ENCODE measurements around the gene XPO4. TPM values are rescaled to one million over a fixed set of nuclear protein-coding genes. Genes with fewer than 3 reads are reported as not detected.
A peak's percentile ranks its signal among the peaks of the same experiment; 100 is the strongest.
"Not testable (repeated sequence)": the region's sequence is repeated elsewhere in the genome, so short reads cannot be mapped to it uniquely, and the experiment has no call there.

XPO4 gene
- total RNA-seq, 1 donor from 2014 or later: 23.7 TPM

DNA sequence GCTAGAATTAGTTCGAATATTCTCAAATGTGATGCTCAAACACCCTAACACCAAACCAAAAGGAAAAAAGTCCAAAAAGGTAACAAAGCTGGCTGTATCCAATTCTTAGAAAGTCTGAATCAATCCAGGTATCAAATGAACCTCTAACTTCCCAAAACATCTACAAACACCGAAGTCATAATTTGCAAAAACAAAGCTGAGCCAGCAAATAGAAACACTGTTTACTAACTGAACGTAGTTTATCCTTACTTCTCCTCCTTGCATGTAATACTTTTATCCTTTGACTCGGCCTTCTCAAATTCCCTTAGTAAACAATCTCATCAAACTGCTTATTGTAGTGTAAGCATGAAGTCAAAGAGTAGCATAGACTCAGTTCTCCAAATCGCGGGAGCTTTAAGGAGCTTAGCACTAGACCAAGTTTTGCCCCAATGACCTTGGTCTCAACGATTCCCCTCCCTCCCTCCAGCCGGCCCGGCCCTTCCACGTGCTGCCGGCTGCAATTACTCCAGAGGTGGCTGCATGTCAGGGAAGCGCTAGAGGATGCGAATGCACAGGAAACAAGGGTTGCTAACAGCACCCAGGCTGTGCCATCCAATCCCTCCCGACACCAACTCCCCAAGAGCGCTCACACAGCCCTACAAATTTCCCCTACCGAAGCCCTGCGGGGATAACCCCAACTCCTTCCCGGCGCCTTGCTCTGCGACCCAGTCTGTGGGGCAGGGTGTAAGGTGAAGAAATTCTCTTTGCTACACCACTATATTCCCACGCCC lies 693 bp downstream of the XPO4 start:
- Mint-ChIP-seq H3K9me3 (ENCODE audit: low read depth) (no peaks in the 10 kb centered on the region), H3K27ac (peak overlapping the region; percentile 96), H3K27me3 (no peaks in the 10 kb centered on the region), H3K4me1 (ENCODE audit: low read depth) (peaks cover 10% of the 10 kb centered on the region), H3K4me3 (ENCODE audit: low read depth) (peak overlapping the region; percentile 93), H3K36me3 (ENCODE audit: insufficient read depth) (no peaks in the 10 kb centered on the region)
- TF ChIP-seq, protein P1, sequence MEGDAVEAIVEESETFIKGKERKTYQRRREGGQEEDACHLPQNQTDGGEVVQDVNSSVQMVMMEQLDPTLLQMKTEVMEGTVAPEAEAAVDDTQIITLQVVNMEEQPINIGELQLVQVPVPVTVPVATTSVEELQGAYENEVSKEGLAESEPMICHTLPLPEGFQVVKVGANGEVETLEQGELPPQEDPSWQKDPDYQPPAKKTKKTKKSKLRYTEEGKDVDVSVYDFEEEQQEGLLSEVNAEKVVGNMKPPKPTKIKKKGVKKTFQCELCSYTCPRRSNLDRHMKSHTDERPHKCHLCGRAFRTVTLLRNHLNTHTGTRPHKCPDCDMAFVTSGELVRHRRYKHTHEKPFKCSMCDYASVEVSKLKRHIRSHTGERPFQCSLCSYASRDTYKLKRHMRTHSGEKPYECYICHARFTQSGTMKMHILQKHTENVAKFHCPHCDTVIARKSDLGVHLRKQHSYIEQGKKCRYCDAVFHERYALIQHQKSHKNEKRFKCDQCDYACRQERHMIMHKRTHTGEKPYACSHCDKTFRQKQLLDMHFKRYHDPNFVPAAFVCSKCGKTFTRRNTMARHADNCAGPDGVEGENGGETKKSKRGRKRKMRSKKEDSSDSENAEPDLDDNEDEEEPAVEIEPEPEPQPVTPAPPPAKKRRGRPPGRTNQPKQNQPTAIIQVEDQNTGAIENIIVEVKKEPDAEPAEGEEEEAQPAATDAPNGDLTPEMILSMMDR (IDR thresholded peaks at IDR 0.05; ENCODE audit: unreplicated experiment): no peak
- DNase-seq (ENCODE audit: low spot score, unreplicated experiment): peak; percentile 25

- peaks cover 3% of the 10 kb centered on the region for H3K36me3 Mint-ChIP-seq (ENCODE audit: insufficient read depth)
- TF ChIP-seq, protein P1 (IDR thresholded peaks at IDR 0.05; ENCODE audit: unreplicated experiment): no peak
- H3K4me1 Mint-ChIP-seq (ENCODE audit: low read depth): peaks cover 2% of the 10 kb centered on the region
- no peak overlapping the region for H3K4me3 Mint-ChIP-seq (ENCODE audit: low read depth)
- DNase-seq (ENCODE audit: low spot score, unreplicated experiment): no peak
- H3K9me3 Mint-ChIP-seq (ENCODE audit: low read depth): no peaks in the 10 kb centered on the region
- no peak overlapping the region for H3K27ac Mint-ChIP-seq
- no peaks in the 10 kb centered on the region for H3K27me3 Mint-ChIP-seq
These were observed 8.3 kb downstream of the XPO4 start for GRCh38 chr13:20894245-20894644.

DNA sequence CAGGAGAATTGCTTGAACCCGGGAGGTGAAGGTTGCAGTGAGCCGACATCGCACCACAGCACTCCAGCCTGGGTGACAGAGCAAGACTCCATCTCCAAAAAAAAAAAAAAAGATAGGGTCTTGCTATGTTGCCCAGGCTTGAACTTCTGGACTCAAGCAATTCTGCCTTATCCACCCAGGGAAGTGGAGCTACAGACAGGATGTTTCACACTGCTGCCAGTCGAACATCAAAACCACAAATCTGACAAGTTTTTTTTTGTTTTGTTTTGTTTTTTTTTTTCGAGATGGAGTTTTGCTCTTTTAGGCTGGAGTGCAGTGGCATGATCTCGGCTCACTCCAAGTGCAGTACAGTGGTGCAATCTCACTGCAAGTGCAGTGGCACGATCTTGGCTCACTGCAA lies 10.8 kb downstream of the XPO4 start:
- Mint-ChIP-seq H3K4me3 (ENCODE audit: low read depth) (no peak overlapping the region), H3K4me1 (ENCODE audit: low read depth) (peaks cover 2% of the 10 kb centered on the region), H3K36me3 (ENCODE audit: insufficient read depth) (peaks cover 3% of the 10 kb centered on the region), H3K27ac (no peak overlapping the region), H3K9me3 (ENCODE audit: low read depth) (no peaks in the 10 kb centered on the region), H3K27me3 (no peaks in the 10 kb centered on the region)
- no peak for DNase-seq (ENCODE audit: low spot score, unreplicated experiment)
- TF ChIP-seq, protein P1 (IDR thresholded peaks at IDR 0.05; ENCODE audit: unreplicated experiment): no peak

- Mint-ChIP-seq H3K27me3 (no peaks in the 10 kb centered on the region), H3K9me3 (ENCODE audit: low read depth) (no peaks in the 10 kb centered on the region), H3K27ac (no peak overlapping the region), H3K4me1 (ENCODE audit: low read depth) (peaks cover 2% of the 10 kb centered on the region), H3K36me3 (ENCODE audit: insufficient read depth) (peaks cover 3% of the 10 kb centered on the region), H3K4me3 (ENCODE audit: low read depth) (no peak overlapping the region)
- TF ChIP-seq, protein P1 (IDR thresholded peaks at IDR 0.05; ENCODE audit: unreplicated experiment): no peak
- DNase-seq (ENCODE audit: low spot score, unreplicated experiment): no peak
These were observed 11.5 kb downstream of the XPO4 start for GRCh38 chr13:20891034-20891433.

- not testable (repeated sequence) for H3K27me3 Mint-ChIP-seq; H3K4me3 Mint-ChIP-seq (ENCODE audit: low read depth); H3K9me3 Mint-ChIP-seq (ENCODE audit: low read depth); H3K36me3 Mint-ChIP-seq (ENCODE audit: insufficient read depth); DNase-seq (ENCODE audit: low spot score, unreplicated experiment); H3K27ac Mint-ChIP-seq; H3K4me1 Mint-ChIP-seq (ENCODE audit: low read depth)
These were observed 12.0 kb downstream of the XPO4 start for GRCh38 chr13:20890540-20890939.

GRCh38 chr13:20882206-20882605 lies 20.3 kb downstream of the XPO4 start:
- Mint-ChIP-seq H3K9me3 (ENCODE audit: low read depth) (peaks cover 4% of the 10 kb centered on the region), H3K36me3 (ENCODE audit: insufficient read depth) (peaks cover 12% of the 10 kb centered on the region), H3K4me3 (ENCODE audit: low read depth) (no peak overlapping the region), H3K27ac (no peak overlapping the region), H3K27me3 (no peaks in the 10 kb centered on the region), H3K4me1 (ENCODE audit: low read depth) (peaks cover 7% of the 10 kb centered on the region)
- TF ChIP-seq, protein P1 (IDR thresholded peaks at IDR 0.05; ENCODE audit: unreplicated experiment): no peak
- DNase-seq (ENCODE audit: low spot score, unreplicated experiment): no peak

All from progenitor cell of endocrine pancreas (in vitro differentiated cells).